ENCODE data around the gene DDX24. TPM values are rescaled to one million over a fixed set of nuclear protein-coding genes. Genes with fewer than 3 reads are reported as not detected.

The DDX24 gene, protein sequence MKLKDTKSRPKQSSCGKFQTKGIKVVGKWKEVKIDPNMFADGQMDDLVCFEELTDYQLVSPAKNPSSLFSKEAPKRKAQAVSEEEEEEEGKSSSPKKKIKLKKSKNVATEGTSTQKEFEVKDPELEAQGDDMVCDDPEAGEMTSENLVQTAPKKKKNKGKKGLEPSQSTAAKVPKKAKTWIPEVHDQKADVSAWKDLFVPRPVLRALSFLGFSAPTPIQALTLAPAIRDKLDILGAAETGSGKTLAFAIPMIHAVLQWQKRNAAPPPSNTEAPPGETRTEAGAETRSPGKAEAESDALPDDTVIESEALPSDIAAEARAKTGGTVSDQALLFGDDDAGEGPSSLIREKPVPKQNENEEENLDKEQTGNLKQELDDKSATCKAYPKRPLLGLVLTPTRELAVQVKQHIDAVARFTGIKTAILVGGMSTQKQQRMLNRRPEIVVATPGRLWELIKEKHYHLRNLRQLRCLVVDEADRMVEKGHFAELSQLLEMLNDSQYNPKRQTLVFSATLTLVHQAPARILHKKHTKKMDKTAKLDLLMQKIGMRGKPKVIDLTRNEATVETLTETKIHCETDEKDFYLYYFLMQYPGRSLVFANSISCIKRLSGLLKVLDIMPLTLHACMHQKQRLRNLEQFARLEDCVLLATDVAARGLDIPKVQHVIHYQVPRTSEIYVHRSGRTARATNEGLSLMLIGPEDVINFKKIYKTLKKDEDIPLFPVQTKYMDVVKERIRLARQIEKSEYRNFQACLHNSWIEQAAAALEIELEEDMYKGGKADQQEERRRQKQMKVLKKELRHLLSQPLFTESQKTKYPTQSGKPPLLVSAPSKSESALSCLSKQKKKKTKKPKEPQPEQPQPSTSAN
- 100 to 1,000 TPM; 110 to 142 TPM for total RNA-seq

DNA sequence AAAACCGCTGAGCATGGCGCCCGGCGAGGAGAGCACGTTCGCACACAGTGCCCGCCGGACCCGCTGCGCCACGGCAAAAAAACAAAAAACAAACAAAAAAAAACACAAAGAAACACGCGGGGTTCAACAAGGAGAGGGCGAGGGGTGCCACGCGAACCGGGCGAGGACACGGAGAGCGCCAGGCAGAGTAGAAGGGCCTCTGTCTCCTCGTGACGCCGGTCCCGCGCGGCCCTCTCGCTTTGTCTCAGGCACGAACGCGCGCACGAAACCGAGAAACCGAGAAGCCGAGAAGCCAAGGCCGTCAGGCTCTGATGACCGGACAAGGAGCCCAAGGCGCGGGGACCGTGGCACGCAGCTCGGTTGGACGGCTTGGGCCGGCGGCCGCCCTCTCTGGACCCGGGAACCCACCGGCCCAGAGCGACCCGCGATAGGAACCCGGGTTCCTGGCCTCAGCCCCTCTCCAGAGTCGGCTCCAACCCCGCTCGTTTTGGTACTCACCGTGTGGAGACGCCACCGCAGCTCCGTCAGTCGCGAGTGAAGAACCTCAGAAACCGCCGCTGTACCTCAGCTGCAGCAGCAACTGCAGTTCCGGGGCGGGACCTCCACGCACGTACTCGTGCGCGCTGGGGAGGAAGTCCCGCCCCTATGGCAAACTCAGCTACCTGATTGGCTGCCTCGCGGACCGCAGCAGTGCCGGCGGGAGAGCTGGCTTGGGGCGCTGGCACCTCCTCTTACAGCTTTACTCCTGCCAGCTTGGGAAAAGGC, at the start of gene DDX24, which contains the start of gene IFI27L1:
DDX24 (minus strand) TSS at position 582 of the 765 bp plus-strand sequence. CDS start 1,460 bp downstream, outside the sequence.
IFI27L1 (plus strand) TSS at position 690 of the 765 bp plus-strand sequence. CDS start 15,628 bp downstream, outside the sequence.
- Histone ChIP-seq H3K27me3 (no peaks in the 10 kb centered on the region), H3K27ac (peak within 1 kb of the TSS; percentile 90), H3K36me3 (no peaks in the 10 kb centered on the region), H3K9ac (ENCODE audit: low read depth in 2 of 2, low read length in 2 of 2) (peak within 1 kb of the TSS; percentile 80 to 94), H3K4me1 (peaks cover 20% of the 10 kb centered on the region), H3K4me3 (peak within 1 kb of the TSS; percentile 99), H3K9me3 (no peaks in the 10 kb centered on the region)
- peak; percentile 97 for DNase-seq
- intact Hi-C loops (cut with DNase I): no loop called here
- TF ChIP-seq, protein P1, sequence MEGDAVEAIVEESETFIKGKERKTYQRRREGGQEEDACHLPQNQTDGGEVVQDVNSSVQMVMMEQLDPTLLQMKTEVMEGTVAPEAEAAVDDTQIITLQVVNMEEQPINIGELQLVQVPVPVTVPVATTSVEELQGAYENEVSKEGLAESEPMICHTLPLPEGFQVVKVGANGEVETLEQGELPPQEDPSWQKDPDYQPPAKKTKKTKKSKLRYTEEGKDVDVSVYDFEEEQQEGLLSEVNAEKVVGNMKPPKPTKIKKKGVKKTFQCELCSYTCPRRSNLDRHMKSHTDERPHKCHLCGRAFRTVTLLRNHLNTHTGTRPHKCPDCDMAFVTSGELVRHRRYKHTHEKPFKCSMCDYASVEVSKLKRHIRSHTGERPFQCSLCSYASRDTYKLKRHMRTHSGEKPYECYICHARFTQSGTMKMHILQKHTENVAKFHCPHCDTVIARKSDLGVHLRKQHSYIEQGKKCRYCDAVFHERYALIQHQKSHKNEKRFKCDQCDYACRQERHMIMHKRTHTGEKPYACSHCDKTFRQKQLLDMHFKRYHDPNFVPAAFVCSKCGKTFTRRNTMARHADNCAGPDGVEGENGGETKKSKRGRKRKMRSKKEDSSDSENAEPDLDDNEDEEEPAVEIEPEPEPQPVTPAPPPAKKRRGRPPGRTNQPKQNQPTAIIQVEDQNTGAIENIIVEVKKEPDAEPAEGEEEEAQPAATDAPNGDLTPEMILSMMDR (IDR thresholded peaks at IDR 0.05): no peak

DNA sequence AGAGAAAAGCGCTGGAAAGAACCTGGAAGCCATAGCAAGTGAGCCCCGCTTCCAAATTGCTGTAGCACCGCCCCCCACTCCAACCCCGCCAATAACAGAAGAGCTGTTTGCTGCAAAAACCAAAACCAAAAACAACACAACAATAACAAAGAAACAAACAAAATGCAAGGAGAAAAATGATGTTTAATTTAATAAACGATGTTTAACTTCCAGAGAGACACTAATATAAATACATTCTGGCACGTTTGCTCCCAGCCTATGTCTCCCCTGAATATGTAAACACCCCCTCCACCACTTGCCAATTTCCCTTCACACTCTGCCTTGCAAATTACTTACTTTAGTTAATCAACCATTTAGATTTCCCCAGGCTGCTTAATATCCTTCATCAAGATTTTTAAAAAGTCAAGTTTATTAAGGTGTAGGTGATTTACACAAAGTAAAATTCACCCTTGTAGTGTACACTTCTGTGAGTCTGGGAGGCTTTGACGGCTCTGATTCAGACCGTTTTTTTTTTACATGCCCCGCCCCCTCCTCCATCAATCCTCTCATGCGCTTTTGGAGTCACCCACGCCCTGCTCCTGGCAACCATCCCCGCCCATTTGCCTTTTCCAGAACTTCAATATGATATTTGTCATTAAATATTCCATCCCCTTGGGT, 48.9 kb upstream of the DDX24 start:
- H3K27me3 ChIP-seq: no peaks in the 10 kb centered on the region
- peak overlapping the region; percentile 49 for H3K4me3 ChIP-seq
- TF ChIP-seq, protein P1 (IDR thresholded peaks at IDR 0.05): no peak
- H3K4me1 ChIP-seq: no peaks in the 10 kb centered on the region
- peak overlapping the region; percentile 34 for H3K27ac ChIP-seq
- peak; percentile 59 for DNase-seq
- H3K9ac ChIP-seq (ENCODE audit: low read depth in 2 of 2, low read length in 2 of 2): peak overlapping the region in 1 of 2 donors; percentile 69
- H3K9me3 ChIP-seq: no peaks in the 10 kb centered on the region
- intact Hi-C loops (cut with DNase I): loop anchor here (10.0 kb wide), 1 partner anchor 185 kb away; no protein-coding TSS in a partner anchor
- H3K36me3 ChIP-seq: no peaks in the 10 kb centered on the region

DNA sequence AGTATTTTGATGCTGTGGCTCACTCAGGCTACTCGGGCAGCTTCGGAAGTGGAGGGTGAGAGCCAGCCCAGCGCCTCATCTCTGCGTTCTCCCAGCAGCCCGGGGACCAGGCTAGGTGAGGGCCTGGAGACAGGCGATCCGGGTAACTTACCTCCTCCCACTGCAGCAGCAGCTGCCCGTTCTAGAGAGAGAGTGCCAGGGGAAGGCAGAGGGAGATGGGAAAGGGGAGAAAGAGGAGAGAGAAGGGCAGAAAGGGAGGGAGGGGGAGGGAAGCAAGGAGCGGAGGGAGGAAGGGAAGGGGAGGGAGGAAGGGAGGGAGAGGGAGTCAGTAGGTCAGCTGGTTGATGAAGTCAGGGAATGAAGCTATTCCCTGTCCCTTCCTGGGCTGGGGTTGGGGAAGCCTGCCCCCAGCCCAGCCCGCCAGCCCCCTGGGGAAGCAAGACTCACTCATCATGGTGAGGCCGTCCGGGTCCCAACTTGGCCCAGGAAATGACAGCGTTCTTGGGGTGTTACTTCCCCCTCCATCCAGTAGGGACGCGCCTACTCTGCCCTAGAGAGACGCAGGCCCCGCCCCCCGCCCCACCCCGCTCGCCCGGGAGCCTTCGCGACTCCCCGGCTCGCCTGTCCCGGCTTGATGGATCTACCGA, 48.2 kb upstream of the DDX24 start, which contains the start of gene IFI27L2:
IFI27L2 (minus strand) TSS at position 494 of the 647 bp plus-strand sequence; CDS start at position 454, 40 bp downstream.
- Histone ChIP-seq H3K9ac (ENCODE audit: low read depth in 2 of 2, low read length in 2 of 2) (peak within 1 kb of the TSS; percentile 69 to 73), H3K4me1 (no peaks in the 10 kb centered on the region), H3K27ac (peak within 1 kb of the TSS; percentile 34), H3K27me3 (no peaks in the 10 kb centered on the region), H3K9me3 (no peaks in the 10 kb centered on the region), H3K36me3 (no peaks in the 10 kb centered on the region), H3K4me3 (peak within 1 kb of the TSS; percentile 49)
- intact Hi-C loops (cut with DNase I): loop anchor here (10.0 kb wide), 1 partner anchor 184 kb away; no protein-coding TSS in a partner anchor
- TF ChIP-seq, protein P1 (IDR thresholded peaks at IDR 0.05): no peak
- peak; percentile 81 for DNase-seq

DNA sequence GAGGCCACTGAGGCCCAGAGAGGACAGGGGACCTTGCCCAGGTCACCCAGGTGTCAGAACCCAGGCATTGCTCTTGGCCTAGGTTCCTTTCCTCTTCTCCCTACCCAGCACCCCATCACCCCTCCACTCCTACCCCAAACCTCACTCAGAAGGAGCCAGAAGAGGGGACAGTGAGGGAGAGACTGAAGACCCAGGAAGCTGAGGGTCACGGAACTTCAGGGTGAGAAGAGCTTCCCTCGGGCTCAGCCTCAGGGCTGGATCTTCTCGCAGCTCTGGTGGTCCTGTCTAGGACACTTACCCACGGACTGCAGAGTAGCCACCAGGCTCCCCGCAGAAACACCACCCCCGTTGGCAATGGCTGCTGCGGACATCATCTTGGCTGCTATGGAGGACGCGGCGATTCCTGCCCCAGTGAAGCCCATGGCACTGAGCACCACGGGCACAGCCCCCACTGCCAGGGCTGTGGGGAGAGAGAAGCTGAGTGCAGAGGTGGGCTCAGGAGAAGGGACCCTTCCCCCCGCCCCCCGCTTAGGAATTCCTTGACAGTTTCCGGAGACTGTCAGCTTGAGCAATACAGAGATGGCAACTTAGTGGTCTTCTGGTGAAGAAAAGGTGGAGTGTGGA, 47.3 kb upstream of the DDX24 start:
- no peak overlapping the region for H3K27ac ChIP-seq

More for the DNA sequence above, 47.3 kb upstream of the DDX24 start:
- H3K4me3 ChIP-seq: no peak overlapping the region
- H3K4me1 ChIP-seq: no peaks in the 10 kb centered on the region
- no peaks in the 10 kb centered on the region for H3K9me3 ChIP-seq
- no peak overlapping the region for H3K9ac ChIP-seq (ENCODE audit: low read depth in 2 of 2, low read length in 2 of 2)
- H3K36me3 ChIP-seq: no peaks in the 10 kb centered on the region
- DNase-seq: no peak
- H3K27me3 ChIP-seq: no peaks in the 10 kb centered on the region
- TF ChIP-seq, protein P1 (IDR thresholded peaks at IDR 0.05): no peak
- intact Hi-C loops (cut with DNase I): loop anchor here (10.0 kb wide), 1 partner anchor 184 kb away; no protein-coding TSS in a partner anchor

Measured in colonic mucosa (tissue), 4 donors.